ENCODE data around the gene C3orf20.
"Not testable (repeated sequence)": the region's sequence is repeated elsewhere in the genome, so short reads cannot be mapped to it uniquely, and the experiment has no call there.

C3orf20 gene

DNA sequence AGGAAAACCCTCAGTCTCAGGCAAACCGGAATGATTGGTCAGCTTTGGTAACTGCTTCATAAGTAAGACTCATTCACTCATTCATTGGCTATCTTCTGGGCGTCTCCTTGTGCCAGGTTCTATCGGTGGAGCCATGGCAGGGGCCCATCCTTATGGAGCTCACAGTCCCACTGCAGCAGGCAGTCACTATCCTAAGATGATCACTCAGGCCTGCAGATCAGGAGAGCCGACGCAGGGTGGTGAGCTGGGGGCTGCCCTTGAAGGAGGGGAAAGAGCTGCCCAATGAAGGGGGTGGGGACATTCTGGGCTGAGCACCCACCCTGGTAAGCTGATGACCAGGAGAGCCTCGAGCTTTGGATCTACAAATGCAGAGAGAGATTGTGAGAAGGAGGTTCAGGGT lies 123.3 kb downstream of the C3orf20 start:
- no peak for DNase-seq (ENCODE audit: low spot score)

DNA sequence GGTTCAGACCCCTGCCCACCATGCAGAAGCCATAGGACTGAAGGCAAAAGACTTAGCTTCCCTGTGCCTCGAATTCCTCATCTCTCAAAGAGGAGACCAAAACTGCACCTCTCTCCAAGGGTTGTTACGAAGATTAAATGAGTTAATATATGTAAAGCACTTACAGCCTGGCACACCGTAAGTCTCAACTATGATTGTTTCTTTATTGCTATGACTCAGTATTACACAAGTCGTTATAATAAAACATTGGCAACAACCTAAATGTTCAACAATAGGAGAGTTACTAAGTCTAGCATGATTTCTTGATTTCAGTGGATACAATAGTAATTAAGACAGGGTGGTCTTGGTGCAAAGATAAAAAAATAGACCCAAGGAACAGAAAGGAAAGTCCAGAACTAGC lies 124.2 kb downstream of the C3orf20 start:
- no peak for DNase-seq (ENCODE audit: low spot score)

DNA sequence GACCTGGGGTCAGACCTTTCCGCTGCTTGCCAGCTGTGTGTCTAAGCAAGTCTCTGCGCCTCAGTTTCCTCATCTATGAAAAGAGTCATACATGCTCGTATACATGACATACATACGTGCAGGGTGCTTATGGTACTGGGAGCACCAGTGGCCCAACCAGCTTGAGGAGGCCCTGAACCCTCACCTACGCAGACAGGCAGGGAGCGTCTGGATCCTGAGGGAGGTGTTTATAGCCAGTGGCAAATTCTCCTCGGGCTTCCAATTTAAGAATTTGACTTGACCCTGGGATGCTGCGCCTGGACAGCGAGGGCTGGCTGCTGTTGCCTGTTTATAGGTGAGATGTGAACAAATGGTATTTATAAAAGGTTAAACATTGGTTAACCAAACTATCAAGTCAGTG lies 126.1 kb downstream of the C3orf20 start:
- DNase-seq (ENCODE audit: low spot score) = peak; percentile 58

DNA sequence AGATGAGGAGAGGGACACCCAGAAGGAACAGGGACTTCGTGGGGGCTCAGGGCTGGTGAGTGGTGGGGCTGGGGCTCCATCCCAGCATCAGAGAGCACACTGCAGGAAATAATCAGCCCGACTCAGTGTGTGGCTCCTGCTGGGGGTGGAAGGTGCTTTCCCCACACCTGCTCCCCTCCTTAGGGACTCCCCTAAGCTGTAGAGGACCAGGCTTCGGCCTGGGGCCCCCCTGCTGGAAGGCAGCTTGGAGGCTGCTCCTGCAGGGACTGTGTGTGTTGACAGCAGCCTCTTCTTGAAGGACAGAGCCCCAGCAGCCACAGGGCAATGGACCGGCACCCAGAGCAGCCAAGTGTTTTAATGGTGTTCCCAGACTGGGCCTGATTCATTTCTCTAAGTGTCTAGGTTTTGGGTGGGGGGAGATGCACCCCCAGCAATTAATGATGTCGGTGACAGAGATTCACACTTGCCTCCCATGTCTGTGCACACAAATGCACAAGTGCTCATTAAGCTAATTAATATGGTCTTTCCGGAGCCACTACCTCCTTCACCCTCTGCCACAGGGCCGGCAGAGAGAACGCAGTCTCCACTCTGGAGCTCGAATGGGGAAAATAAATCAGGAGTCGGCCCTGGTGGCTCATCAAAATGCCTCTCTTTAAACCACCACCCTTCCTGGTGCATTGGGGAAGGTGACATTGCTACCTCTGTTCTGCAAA lies 126.9 kb downstream of the C3orf20 start:
- no peak for DNase-seq (ENCODE audit: low spot score)

DNA sequence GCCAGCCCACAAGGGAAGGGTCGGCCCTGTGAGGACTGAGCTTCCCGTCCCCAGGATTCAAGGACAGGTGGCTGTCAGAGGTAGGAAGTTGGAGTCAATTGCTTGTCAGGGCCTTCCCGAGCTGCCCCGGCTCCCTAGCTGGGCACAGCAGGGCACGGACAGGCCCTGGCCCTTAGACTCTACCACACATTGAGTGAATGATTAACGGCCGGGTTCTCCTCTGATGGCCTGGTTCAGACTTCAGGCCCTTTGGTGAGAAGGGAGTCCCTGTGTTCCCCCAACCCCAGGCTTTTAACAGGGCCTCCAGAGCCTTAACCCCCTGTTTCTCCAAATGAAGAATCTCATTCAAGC lies 127.4 kb downstream of the C3orf20 start:
- no peak for DNase-seq (ENCODE audit: low spot score)

DNA sequence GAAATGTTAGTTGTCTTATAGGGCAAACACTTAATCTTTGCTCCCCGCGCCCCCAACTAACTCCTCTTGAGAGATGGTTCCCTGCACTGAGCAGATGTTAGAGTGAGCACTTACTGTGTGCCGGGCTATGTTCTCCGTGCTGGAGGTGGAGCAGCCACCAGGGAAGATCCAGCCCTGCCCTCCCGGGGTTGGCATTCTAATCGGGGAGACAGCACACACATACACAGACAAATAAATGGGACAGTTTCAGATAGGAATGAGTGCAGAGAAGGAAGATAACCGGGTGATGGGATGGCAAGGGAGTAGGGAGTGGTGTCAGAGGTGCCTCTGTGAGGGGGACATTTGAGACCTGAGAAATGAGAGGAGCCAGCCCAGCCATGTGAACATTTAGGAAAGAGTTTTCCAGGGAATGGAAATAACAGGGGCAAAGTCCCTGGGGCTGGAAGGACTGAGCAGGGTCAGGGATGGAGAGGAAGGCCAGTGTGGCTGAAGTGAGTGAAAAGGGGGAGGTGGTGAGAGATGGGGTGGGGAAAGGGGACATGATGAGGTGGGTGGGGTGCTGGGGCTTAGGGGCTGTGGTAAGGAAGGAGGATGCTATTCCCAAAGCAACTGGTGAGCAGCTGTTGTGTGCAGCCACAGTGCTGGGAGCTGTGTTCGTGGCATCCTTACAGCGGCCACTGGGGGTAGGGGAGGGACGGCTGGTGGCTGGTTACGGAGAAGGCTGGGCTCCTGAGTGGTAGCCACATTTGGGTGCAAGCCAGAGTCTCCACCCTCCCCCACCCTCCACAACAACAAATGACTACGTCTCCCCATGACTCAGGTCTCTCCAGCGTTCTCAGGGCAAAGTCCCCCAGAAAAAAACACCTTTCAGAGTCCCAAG lies 128.4 kb downstream of the C3orf20 start:
- DNase-seq (ENCODE audit: low spot score) = no peak

DNA sequence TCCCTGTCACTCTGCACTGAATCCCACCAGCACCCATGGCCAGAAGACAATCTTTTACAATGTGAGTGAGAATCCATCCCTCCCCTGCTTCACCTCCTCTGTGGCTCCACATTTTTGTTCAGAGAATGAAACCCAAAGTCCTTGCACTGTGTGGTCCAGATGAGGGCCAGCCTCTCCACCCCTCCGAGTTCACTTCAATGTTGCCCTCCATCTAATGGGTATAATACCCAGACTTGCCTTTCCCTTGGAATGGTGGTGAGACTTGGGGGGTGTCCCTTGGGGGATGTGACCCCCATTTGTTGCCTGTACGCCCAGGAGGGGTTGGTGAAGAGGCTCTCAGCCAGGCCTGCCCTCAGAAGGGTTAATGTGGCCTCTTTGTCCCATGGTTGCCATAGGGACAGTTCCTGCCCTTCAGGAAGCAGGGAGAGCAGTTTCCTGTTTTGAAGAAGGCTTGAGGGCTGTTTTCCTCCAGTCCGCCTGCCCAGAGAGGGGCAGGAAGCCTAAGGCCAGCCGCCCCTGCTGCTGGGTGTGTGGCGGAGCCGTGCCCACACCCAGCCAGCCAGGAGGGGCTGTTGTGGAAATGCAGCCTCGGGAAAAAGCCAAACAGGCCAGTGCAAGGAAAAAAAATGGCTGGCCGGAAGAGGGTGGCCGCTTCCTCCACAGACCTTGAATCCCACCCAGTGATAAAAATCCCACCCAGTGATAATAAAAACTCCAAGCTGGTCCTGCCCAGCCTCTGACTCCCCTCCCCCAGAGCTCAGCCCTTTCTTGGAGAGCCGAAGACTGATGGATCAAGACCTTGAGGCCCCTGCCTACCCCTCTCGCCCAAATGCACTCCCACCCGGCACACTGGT lies 129.3 kb downstream of the C3orf20 start:
- no peak for DNase-seq (ENCODE audit: low spot score)

DNA sequence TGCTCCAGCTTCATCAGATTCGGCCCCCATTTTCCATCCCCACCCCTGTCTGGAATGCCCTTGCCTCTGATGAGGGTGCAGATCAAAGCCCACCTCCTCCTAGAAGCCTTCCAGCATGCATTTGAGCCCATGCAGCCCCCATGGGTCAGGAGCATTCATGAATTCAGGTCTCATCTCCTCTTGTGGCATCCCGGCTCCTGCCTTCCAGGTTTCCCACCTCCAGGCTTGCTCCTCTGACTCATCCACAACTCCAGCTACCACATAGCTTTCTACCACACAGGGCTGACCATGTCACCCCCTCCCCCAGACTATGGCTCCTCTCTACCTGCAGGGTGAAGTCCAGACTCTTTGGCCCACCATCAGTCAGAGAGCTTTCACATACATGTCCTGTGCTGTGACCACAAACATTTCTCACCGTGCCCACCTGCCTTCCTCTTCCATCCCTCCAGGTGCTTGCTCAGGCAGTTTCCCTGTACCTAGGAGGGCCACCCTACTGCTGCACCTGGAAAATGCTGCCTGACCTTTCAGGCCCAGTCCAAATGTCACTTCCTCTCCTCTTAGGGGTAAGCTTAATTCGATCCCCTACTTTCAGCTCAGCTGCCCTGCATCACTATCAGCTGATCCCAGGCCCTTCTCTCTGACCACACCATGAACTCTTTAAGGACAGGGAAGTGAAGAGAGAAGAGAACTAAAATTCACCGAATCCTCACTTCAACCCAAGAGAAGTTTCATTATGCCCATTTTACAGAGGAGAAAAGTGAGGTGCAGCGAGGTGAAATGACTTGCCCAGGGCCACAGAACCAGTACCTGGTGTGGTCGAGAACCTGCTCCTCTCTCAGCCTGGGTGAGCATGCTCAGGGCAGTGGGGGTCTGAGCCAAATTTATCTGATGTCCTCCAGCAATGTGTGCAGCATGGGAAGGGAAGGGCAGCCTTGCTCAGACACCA lies 130.2 kb downstream of the C3orf20 start:
- DNase-seq (ENCODE audit: low spot score) = no peak

DNA sequence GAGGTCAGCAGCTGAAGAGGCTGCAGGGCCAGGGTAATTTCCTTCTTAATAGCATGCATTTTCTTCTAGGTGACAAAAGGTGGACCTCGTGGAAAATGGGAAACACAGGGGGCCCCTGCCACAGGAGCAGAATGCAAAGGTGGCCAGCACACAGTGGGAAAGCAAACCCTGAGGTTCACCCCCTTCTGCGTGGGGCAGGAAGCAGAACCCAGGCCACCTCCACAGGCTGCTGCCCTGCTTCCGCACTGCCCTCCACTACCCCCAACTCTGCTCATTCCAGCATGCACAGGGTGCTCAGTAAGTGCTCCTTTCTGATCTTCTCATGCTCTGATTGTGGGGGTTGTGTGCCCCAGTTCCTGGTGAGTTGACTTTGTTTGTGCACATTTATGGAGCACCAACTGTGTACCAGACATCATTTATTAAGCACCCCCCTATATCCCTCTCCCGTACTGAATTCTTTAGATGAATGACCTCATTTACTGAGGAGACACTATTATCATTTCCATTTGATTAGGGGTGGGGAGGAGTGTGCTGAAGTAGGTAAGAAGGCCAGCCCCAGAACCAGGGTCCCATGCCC lies 131.1 kb downstream of the C3orf20 start:
- DNase-seq (ENCODE audit: low spot score) = no peak

DNA sequence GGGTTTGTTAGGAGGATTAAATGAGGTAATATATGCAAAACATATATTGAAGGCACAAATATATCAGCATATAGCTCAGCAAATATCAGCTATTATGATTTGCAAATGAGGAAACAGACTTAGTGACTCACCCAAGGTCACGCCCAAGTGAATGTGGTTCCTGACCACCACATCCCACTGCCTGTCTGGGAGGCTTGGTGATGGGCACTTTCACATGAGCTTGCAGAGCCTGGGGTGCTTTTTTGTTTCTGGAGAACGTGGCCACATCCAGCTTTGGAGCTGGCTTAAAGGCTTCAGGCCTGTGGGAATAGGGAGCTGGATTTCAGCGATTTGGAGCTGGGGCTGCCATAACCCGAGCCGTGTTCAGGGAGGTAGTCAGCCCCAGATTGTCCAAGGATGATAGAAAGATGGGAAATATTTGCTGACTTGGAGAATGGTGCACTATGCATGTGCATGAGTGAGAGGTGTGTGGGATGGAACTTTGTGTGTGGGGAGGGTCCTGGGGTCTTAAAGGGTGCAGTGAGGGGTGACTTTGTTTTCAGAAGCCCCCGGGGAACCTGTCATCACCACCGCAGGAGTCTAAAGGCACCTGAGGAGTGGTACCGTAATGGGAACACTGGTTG lies 131.8 kb downstream of the C3orf20 start:
- no peak for DNase-seq (ENCODE audit: low spot score)

DNA sequence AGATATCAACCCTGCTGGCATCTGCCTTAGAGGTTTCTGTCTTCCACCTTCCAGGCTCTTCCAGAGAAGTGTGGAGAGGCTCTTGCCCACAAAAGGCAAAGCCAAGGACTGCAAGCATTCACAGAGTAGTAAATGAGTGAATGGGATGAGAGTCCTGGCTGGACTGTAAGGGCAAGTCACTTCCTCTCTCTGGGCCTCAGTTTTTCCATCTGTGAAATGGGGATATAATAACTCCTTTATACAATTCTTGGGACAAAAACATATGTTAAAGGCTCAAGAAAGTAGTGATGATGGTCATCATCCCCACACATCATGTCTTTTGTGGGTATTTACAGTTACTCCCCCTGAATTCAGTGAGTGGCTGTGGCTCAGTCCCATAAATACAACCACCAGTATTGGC lies 133.1 kb downstream of the C3orf20 start:
- DNase-seq (ENCODE audit: low spot score) = no peak

DNA sequence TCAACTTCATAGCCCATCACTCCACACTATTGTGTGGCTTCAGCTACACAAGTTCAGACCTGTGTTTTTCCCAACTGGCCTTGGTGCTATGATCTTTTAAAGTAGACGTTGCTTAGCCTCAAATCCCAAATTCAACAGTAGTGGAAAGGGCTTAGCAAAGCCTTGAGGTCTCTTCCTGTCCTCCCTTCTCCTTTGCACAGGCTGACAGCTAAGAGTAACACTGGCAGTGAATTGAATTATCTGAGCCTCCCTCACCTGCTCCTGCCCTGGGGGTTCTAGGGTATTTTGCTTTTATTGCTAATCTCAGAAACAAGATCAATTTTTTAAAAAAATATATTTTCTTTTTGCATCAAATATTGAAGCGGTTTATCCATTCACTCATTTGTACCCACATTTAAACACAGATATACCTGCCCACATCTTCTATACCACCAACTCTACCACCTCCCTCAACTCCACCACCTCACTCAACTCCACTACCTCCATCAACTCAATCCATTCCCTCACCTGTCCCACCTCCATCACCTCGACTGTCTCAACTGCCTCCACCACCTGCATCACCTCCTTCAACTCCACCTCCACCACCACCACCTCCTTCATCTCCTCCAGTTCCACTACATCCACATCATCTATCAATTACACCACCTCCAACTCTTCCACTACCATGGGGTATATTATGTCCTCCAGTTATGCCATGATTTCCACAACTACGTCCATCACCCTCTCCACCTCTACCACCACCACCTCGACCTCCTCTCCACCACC lies 133.7 kb downstream of the C3orf20 start:
- no peak for DNase-seq (ENCODE audit: low spot score)

DNA sequence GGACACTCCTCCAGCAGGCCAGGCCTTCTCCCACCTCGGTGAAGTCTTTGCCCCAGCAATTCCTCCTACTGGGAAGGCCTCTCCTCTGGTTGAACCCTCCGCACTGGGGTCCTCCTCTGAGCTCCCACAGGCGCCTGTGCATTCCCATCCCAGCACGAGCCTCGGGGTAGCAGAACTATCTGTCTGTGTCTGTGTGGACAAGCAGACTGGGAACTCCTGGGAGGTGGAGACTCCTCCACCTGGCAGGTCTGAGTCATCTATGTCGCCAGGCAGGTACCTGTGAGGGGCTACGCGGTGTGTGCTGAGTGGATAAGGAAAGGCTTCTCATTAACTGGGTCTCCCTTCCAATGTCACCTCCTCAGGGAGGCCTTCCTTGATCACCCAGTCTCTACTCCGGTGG lies 134.7 kb downstream of the C3orf20 start:
- not testable (repeated sequence) for DNase-seq (ENCODE audit: low spot score)

DNA sequence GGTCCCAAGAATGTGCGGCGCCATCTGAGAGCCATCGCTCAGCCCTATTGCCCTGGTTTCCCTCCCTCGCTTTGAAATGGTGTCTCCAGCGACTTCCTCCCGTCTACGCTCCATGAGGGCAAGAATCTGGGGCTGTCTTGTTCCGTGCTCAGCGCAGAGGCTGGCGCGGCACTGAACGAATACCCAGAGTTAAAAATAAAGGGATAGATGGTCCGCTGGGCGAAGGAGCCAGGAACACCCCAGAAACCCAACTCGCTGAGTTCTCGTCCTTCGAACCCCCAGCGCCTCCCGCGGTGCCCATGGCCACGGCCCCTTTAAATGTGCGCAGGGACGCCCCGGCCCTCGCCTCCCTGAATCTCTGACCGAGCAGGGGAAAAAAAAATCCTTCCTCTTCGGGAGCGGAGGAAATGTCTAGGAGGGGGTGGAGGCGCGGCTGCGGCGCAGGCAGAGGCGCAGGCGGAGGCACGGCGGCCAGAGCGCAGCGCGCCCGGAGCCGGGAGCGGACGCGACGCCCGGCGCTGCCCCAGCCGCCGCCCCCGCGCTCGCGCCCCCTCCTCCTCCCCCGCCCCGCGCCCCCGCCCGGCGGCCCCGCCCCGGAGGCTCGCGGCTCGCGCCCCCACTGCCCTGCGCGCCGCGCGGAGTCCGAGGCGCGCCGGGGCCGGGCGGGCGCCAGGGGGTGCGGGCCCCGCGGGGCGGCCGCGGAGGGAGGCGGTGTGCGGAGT lies 135.3 kb downstream of the C3orf20 start:
- no peak for DNase-seq (ENCODE audit: low spot score)

DNA sequence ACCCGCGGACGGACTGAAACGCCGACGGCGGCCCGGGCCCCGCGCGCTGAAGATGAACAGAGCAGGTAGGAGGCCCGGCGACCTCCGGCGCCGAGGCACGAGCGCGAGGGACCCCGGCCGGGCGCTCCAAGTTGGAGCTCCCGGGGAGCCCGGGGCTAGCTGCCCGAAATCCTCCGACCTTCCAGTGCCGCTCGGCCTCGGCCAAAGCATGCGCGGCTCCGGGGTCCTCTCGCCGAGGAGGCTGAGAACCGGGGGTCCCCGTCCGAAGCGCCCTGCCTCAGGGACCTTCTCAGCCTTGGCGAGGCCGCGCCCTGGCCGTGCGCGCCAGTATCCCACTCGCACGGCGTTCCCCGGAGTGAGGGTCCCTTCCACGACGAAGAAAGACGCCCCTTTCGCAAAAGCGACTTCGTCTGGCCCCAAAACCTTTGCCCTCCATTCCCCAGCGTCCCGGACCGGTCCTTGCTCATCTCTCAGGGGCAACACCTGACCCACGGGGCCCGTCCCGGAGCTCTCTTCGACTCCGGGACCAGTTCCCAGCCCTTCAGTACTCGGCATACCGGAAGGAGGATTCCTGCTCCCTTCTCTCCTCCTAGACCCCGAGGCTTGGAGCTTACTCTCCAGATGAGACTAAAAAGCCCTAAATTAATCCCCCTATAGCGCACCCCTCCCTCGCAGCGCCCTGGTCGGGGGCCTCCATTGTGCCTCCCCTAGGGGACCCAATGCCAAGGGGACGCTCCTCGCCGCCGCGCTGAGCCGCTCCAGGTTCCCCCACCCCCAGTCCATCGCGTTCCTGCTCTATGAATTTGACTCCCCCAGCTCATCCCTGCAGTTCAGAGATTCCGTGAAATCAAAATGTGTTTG lies 136.1 kb downstream of the C3orf20 start:
- no peak for DNase-seq (ENCODE audit: low spot score)

DNA sequence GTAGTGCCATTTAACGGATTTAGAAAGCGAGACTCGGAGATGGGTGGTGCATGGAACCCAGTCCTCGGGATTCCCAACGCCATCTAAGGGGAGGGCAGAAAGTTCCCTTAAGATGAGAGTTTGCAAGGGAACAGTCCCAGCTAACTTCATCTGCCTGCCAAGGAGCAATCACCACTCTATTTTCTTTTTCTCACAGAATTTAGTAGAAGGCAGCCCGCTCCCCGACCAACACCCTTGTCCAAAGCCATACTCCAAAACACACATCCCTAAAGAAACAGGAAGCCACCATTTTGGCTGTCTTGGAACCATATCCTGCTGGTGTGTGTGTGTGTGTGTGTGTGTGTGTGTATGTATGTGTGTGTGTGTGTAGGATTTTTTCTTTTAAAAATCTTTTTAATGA lies 136.7 kb downstream of the C3orf20 start:
- no peak for DNase-seq (ENCODE audit: low spot score)

DNA sequence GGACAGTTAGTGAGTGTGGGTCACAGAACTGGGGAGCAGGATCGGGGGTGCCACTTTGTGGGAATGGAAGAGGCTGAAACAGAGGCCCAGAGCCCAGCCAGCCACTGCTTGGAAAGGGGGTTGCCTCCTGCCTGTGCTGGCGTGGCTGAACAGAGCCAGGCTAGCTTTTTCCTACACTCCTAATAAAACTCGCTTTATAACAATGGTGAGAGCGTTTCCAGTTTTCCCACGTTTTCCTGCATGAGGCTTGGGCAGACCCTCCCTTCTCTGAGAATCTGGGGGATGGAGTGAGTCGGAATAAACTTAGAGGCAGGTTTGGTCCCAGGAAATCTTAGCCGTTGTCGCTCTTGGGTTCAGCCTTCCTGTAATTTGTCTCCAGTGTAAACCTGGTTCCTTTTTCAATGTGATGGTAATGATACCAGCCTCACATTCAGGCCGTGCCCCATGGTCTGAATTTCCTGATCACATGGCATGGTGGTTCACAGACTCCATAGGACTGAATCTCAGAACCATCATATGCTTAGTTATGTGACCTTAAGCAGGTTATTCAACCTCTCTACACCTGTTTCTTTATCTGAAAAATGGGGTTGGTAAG lies 137.4 kb downstream of the C3orf20 start:
- DNase-seq (ENCODE audit: low spot score) = no peak

DNA sequence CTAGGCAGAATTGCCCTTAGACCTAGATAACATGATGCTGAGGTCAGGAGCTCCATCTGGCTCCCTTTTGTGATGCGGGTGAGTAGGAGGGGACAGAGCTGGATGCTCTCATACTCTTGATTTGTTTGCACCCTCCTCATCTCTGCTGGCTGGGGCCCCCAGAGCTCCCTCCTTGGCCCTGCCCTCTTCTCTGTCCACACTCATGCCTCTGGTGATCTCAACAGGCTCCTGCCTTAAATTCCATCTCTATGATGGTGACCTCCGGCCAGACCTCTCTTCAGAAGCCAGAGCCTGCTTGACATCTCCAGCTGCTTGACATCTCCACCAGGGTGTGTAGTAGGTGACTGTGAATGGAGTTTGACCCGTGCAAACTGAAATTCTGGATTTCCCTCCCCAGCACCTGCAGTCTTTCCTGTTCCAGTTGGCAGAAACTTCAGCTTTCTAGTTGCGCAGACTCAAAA lies 139.5 kb downstream of the C3orf20 start:
- DNase-seq (ENCODE audit: low spot score) = no peak
